ENCODE results near the gene SHISA9. TPM values are rescaled to one million over a fixed set of nuclear protein-coding genes. Genes with fewer than 3 reads are reported as not detected.

The SHISA9 gene
- total RNA-seq, 1 experiment from 2014 or later = not detected

GRCh38 chr16:13143551-13143950 lies 242.2 kb downstream of the SHISA9 start:
- DNase-seq (ENCODE audit: low read depth, low spot score) = no peak
- TF ChIP-seq POLR2A (IDR thresholded peaks at IDR 0.05; ENCODE audit: borderline replicate concordance, extremely low read depth, insufficient read depth, insufficient read length) = no peak
- TF ChIP-seq SIN3A (IDR thresholded peaks at IDR 0.05; ENCODE audit: low read depth) = no peak
- no peak for TF ChIP-seq YY1 (IDR thresholded peaks at IDR 0.05; ENCODE audit: extremely low read depth, insufficient replicate concordance, low read depth, low read length)
- no peak for TF ChIP-seq EZH2phosphoT487 (IDR thresholded peaks at IDR 0.05; ENCODE audit: borderline replicate concordance)
- no peak for TF ChIP-seq REST (IDR thresholded peaks at IDR 0.05; ENCODE audit: low read depth)
- TF ChIP-seq ZFX (IDR thresholded peaks at IDR 0.05) = no peak
- no peak for TF ChIP-seq MAX (IDR thresholded peaks at IDR 0.05)
- no peak for TF ChIP-seq CTCF (IDR thresholded peaks at IDR 0.05 in 2 of 3, conservative IDR thresholded peaks at IDR 0.05 in 1 of 3; ENCODE audit: borderline replicate concordance in 1 of 3, insufficient read depth in 1 of 3, low read depth in 2 of 3, low read length in 2 of 3)
- TF ChIP-seq CEBPB (IDR thresholded peaks at IDR 0.05; ENCODE audit: low read depth) = no peak
- no peak for TF ChIP-seq ATF3 (IDR thresholded peaks at IDR 0.05)
- TF ChIP-seq EGR1 (IDR thresholded peaks at IDR 0.05; ENCODE audit: low read depth) = no peak
- no peak for TF ChIP-seq SP1 (IDR thresholded peaks at IDR 0.05; ENCODE audit: low read depth)
- TF ChIP-seq ZNF274 (IDR thresholded peaks at IDR 0.05; ENCODE audit: low read depth, low read length) = no peak
- TF ChIP-seq RAD21 (IDR thresholded peaks at IDR 0.05; ENCODE audit: low read depth) = no peak
- no peak for TF ChIP-seq ELF1 (IDR thresholded peaks at IDR 0.05; ENCODE audit: borderline replicate concordance, low read depth)
- no peaks in the 10 kb centered on the region for H3K27me3 ChIP-seq (ENCODE audit: insufficient read depth, low read length)
- RAD21 ChIA-PET (ENCODE audit: low non-redundant PET in 1 of 2, low total read pairs in 2 of 2, uncharacterized antibody in 2 of 2, unreplicated experiment in 2 of 2) = no interaction called here
- CTCF ChIA-PET = no interaction called here
- no peak overlapping the region for H3K4me3 ChIP-seq (replicated peaks in 1 of 2; ENCODE audit: low read depth in 1 of 2, low read length in 2 of 2)
- H3K9ac ChIP-seq (ENCODE audit: low read length) = no peak overlapping the region
- H3K36me3 ChIP-seq (ENCODE audit: control insufficient read depth in 1 of 2, insufficient read depth in 2 of 2, low read length in 2 of 2) = no peaks in the 10 kb centered on the region
- no peak overlapping the region for H2AFZ ChIP-seq (ENCODE audit: low read depth, low read length, poor library complexity, severe bottlenecking)
- BruUV-seq (replicated peaks) = no TSS peak
- ATAC-seq = no peak
- intact Hi-C loops (cut with micrococcal nuclease) = no loop called here
- POLR2A ChIA-PET = no interaction called here
- H3K27ac ChIP-seq (ENCODE audit: low read depth, low read length) = no peak overlapping the region
- no peaks in the 10 kb centered on the region for H3K79me2 ChIP-seq (ENCODE audit: insufficient read depth, low read length)
- H3K9me2 ChIP-seq (ENCODE audit: insufficient read depth) = no peaks in the 10 kb centered on the region
- H3K4me1 ChIP-seq (ENCODE audit: control insufficient read depth in 1 of 2, insufficient read depth in 2 of 2, low read length in 2 of 2) = no peaks in the 10 kb centered on the region
- no peaks in the 10 kb centered on the region; a peak in 1 of 4 replicates for H3K9me3 ChIP-seq (ENCODE audit: control insufficient read depth in 1 of 2, insufficient read depth in 1 of 2, low read depth in 1 of 2, low read length in 2 of 2)
- no peak overlapping the region for H3K4me2 ChIP-seq (ENCODE audit: low read length)
- H4K20me1 ChIP-seq (ENCODE audit: insufficient read depth) = no peaks in the 10 kb centered on the region
